ENCODE measurements around the gene SPEF1.

- TF ChIP-seq YY1 (IDR thresholded peaks at IDR 0.05; ENCODE audit: low read depth) (no peak), RAD21 (IDR thresholded peaks at IDR 0.05; ENCODE audit: low read depth) (no peak), MAX (IDR thresholded peaks at IDR 0.05) (no peak), EGR1 (IDR thresholded peaks at IDR 0.05) (no peak), REST (IDR thresholded peaks at IDR 0.05; ENCODE audit: low read depth) (no peak), TAF1 (IDR thresholded peaks at IDR 0.05; ENCODE audit: low read depth) (no peak), EP300 (IDR thresholded peaks at IDR 0.05; ENCODE audit: borderline replicate concordance) (no peak), CREB1 (IDR thresholded peaks at IDR 0.05; ENCODE audit: low read depth) (no peak), USF1 (IDR thresholded peaks at IDR 0.05) (no peak), CEBPB (IDR thresholded peaks at IDR 0.05) (no peak), FOXM1 (IDR thresholded peaks at IDR 0.05; ENCODE audit: borderline replicate concordance, low read depth) (no peak)
These were observed 17.3 kb downstream of the SPEF1 start for GRCh38 chr20:3763671-3764601.

Data from Ishikawa (cell line).